GM04504 (cell line): ENCODE measurements around the gene INSRR.

Experiments
- DNase-seq: peaks from one replicate; pipeline ENCODE4 v3.0.0-alpha.2; 2012; ENCODE audit warnings: low read depth

The INSRR gene

DNA sequence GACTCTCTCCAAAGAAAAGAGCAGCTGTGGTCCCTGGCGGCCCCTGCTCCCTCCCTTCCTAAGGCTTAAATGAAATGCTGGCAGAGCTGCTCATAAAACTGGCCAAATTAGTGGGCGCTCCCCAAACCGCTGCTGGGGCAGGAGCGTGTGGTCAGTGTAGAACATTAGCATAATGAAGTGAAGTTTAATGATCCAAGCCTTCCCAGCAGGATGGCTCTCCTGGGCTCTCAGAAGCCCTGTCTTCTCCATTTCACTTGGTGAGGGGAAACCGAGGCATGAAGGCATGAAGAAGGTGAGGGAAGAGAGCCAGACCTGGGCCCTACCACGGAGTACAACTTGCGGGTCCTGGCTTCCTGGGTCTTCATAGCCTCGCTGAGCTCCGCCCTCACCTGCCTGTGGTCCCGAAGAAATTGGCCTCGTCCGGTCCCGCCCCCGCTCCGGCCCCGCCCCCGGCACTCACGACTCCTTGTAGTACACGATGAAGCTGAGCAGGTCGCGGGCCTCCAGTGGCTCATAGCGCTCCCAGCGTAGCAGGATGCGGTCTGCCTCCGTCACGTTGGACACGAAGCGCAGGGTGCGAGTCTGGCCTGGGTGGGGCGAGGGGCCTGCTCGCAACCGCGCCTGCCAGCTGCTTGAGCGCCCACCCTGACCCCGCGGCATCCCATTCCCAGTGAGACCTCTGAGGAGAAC, 10.3 kb downstream of the INSRR start:
- no peak for DNase-seq

DNA sequence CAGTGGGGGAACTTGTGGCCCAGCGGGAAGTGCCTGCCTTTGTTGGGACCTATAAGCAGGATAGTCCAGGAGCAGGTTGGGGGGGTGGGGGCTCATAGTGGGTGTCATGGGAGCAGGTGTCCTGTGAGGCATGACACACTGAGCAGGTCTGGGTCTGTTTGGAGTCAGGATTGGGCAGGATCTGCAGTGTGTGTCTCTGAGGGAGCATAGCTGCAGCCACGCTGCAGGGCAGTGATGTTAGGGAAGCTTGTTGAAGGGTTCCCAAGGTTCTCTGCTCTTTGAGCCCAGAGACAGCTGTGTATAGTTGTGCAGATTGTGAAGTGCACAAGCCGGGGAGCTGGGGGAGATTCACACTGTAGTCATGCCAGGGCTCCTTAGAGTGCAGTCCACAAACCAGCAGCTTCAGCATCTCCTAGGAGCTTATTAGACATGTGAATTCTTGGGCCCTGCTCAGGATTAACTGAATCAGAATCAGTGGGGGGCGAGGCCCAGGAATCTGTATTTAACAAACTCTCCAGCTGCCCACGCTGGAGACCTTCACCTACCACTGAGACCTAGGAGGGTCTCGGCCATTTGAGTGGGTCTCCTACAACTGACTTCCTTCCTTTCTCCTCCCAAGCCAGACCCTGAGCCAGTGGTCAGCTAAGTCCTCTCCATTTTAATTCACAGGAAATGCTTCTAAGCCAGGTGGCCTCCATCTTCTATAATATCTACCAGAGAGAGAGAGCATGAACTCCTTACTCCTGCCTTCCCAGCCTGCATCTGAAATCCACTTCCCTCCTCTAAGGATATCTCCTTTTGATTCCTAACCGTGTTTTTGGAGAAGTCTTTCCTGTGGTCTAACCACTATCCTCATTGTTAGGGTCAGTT, 11.1 kb downstream of the INSRR start:
- DNase-seq = no peak

DNA sequence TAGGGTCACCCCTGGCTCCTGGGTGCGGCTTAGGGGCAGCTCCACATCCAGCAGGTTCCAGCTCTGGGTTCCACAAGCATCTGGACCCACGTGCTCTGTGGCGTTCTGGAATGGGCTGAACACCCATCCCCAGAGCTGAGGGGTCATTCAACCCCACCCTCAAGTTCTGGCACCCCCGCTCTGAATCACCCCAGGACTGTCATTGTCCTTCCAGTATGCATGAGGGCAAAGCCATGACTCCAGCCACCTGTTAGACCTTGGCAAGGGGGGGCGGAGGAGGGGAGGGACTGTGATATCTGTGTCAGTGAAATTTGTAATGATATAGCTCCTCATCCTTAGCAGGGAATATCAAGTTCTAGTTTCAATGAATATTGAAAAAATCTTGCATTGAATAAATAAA, 12.3 kb downstream of the INSRR start:
- no peak for DNase-seq

DNA sequence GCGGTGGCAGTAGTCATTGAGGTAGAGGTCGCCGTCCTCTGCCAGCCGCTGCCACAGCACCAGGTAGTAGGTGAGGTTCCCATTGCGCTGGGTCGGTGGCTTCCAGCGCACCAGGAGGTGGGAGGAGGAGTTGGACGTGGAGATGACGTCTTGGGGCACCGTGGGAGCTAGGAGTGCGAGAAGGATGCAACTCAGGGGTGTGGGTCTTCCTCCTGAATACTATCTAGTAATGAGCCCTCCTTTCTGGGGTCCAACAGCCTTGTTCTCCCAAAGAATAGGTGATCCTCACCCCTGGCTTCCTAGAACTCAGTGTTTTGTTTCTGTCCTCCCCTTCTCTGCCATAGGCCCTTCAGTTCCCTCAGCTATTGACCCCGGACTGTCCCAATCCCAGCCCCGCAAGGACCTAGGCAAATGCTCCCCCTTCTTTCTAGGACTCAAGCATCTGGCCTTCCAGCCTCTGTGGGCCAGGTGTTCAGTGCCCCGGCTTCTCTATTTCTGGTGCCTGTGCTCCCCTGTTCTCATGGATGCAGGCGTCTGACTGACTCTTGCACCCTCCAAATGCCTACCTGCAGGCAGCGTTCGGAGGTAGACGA, 12.9 kb downstream of the INSRR start:
- no peak for DNase-seq

DNA sequence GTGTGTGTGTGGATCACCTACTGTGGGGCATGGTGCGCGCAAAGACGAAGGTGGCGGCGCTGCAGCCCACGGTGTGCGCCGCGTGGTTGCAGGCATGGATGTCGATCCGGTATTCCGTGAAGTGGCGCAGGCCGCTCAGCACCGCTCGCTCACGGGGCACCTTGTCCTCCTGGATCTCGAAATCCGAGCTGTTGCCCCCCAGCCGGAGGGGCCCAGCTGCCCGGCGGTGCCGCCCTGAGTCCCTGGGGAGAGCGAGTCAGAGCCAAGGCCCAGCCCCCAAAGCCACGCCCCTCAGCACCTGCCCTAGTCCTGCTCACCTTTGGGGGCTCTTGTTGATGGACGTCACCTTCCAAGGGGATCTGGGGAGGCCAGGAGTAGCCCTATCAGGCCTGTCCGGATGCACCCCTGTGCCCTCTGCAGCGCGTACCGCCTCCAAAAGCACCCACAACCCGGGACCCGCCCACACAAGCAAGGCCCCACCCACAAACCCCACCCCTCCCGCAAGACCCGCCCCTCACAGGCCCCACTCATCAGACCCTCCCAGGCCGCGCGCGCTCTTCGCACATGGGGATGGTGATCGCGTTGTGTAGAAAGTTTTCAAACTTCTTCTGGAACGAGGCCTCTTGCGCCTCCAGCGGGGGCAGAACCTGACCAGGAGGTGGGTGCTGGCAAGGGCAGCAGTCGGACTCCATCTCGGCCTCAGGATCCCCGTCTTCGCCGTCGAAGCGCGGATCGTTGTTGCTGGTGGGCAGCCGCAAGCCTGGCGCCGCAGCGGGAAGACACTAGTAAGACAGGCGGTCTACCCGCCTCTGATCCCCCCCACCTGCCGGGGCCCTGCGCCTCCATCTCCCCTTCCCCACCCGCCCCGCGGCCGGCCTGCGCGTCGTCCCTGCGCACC, 13.6 kb downstream of the INSRR start:
- no peak for DNase-seq

DNA sequence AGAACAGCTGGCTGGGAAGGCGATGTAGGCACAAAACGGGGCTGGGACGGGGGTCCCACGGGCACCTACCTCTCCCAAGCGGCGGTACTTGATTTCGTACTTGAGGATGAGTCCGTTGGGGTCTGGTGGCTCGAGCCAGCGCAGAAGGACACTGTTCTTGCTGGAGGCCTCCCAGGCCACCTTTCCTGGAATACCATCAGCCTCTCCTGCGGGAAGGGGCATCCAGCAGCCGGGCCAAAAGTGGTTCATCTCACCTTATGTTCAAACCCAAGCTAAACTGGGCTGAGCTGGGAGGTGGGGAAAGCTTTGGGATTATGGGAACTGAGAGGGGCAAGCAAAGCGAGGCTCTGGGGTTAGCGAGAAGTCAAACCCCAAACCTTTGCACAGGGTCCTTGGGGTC, 14.3 kb downstream of the INSRR start:
- DNase-seq = no peak

DNA sequence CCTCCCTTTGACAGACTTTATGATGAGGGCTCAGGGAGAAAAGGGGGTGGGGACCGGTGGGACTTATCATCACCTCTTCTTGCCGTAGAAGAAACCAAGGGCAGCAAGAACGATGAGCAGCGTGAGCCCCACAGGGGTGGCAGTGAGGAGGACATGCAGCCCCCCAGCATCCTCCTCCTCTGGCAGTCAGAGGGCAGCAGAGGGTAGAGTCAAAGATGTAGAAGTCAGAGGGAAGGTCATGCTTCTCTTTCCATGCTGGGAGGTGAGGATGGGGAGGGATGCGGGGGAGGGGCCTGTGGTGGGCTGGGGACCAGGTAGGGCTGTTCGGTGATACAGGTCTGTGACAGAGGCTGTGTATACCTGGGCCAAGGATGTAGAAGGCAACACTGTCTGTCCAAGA, 14.8 kb downstream of the INSRR start:
- no peak for DNase-seq

DNA sequence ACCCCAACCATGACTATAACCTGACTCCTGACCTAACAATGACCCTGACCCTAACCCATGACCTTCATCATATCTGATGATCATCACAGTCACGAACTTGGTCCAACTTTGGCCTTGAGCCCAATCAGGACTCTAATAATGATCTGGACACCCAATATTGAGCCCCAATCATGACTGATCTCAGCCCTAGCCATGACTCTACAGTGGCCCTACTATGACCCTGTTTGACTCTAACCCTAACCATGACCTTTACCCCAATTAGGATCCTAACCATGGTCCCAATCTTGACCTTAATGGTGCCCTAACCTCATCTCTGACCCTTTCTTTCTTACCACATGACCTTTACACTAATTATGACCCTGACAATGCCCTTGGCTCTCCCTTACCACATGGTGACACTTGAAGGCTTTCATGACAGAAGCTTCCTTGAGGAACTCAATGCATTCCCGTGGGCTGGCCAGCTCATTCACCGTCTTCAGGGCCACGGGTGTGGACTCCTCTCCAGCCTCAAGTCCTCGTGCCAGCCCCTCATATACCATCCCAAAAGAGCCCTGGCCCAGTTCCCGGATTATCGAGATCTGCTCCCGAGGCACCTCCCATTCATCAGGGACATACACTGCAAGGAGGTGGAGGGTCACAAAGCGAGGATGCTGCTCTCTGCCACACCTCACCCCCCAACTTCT, 16.2 kb downstream of the INSRR start:
- DNase-seq = no peak

DNA sequence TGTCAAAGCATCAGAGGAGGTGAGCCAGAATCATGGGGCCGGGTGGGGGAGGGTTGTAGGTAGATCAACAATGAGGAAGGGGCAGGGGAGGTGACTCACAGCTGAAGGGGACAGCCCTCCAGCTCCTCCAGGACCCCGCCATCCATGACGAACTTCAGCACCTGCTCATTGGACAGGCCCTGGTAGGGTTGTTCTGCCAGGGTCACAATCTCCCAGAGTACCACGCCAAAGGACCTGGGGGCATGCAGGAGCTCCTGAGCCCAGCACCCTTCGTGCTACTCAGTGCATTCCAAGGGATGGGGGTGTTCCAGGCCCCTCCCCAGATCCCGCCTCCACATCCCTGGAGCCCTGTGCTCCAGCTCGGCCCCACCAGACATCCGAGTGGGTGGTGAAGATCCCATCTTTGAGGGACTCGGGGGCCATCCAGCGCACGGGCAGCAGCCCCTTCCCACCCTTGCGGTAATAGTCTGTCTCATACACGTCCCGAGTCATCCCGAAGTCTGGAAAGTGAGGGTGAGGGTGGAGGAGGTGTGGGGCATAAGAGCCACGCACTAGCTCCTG, 17.5 kb downstream of the INSRR start:
- no peak for DNase-seq

DNA sequence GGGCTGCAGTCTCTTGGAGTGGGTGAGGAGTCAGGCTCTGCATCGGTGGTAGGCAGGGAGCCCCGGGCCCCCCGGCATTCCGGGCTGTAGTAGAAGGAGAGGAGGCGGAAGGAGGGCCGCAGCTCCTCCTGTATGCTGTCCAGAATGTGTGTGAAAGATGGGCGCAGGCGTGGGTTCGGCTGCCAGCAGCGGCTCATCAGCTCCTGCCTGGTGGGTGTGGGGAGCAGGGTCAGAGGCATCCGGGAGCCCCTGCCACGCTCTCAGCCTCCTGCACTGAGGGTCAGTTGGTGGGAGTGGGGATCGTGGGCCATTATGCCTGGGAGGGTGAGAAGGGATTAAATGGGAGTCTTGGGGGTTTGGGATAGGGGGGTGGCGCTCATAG, 18.0 kb downstream of the INSRR start:
- DNase-seq = no peak

DNA sequence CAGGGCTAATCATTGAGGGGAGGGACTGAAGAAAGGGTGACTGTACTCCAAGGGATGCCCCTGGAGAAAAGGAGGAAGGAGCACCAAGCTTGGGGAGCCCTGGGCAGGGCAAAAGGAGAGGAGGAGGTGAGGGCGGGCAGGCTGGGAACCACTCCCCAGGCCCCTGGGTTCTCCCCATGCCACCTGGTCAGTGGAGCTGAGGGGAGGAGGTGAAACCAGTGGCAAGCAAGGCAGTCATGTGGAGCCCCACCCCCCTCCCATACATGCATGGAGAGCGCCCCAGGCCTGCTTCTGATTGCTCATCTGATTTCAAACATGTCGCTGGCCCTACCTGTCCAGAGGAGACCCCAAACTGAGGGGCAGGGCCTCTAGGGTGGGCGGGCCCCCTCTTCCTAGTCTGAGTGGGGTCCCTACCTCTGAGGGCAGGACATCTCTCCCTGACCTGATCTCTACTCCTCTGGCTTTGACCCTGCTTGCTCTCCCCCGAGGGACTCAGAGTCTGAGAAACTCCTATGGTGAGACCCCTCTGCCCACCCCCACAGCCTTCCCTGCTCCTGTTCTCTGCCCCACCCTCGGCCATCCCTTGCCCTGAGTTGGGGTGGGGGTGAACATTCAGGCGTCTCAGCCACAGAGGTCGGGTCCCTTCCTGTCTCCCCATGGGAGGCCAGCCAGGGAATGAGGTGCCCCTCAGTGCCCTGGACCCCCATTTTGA, 18.6 kb downstream of the INSRR start:
- no peak for DNase-seq

DNA sequence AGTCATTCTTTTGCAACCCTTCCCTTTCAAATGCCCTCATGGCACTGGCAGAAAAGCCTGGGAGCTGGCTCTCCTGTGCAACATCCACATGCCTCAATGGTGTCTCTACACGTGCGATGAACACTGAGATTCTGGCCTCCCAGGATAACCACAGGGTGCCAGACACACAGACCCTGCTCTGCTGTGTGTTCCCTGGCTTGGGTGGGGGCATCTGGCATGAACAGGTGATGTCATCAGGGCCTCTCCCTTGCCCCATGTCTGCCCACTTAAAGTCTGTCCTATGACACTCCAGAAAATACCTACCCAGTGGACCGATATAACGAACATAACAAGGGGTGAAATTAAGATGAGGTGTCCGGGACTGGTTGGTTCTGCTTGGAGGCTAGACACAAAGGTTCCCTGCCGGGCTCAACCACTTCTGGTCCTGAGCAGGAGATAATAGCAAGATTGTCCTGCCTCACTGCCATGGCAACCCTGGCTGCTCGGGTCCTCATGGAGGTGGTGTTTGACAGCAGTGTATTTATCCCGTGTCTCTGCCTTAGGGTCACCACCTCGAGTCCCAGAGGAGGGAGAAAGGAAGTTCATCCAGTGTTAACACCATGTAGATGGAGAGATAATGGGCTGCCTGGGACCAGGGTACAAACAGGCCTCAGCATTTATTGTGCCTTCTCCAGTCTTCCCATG, 19.3 kb downstream of the INSRR start:
- no peak for DNase-seq

DNA sequence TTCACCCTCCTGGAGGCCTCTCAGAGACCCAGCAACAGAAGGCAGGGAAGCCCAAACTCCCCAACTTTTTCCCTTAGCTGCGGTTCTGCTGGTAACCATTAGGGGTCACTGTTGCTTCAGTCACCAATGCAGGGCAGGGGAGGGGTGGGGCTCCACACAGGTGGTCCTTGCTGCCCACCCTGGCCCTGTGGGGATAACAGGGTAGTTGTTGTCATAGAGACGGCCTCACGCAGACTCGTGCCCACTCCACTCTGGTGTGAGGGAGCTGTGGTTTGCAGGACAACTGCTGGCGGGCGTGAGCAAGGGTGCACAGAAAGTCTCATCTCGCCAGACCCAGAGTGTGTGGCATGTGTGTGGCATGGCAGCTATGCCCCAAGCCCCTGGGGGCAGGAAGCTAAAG, 19.9 kb downstream of the INSRR start:
- DNase-seq = no peak

DNA sequence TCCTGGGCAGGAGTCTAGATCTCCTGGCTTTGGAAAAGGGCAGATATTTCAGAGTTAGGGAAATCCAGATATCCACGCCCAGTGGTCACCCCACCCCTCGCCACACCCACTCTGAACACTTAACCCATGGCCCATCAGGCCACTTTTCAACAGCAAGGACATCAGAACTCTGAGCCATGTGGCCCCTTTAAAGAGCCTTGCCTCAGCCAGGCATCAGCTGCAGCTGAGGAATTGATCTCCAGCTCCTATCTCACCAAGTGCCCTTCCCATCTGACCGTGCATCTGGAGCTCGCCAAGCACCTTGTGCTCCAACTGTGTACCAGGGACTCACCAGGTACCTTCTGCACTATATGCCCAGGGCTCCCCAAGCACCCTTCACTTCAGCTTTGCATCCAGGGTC, 22.0 kb downstream of the INSRR start:
- no peak for DNase-seq

DNA sequence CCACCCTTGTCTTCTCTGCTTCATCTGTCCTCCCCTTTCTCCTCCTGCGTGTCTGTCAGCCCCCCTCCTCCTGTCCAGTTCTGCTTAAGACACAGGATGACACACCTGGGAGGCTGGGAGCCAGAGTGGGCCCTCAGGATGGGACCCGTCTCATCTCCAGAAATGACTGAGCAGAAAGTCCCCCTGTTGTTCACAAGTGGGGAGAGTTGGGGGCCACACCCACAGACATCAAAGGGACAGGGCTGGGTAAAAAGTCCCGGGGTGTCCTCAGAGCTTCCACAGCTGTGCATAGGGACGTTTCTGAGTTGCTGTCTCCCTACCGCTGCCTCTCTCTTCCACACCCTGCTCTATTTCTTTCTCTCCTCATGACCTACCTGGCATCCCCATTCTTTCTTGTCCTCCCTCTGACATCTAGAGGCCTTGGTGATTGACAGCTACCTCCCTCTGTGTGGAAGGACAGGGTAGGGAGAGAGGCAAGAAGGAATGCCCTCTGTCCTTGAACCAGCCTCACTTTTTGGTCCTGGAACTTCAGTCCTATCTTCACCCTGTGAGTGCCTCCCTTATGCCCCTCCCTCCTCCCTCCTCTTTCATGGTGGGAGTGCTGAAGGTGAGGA, 22.8 kb downstream of the INSRR start:
- DNase-seq = no peak

DNA sequence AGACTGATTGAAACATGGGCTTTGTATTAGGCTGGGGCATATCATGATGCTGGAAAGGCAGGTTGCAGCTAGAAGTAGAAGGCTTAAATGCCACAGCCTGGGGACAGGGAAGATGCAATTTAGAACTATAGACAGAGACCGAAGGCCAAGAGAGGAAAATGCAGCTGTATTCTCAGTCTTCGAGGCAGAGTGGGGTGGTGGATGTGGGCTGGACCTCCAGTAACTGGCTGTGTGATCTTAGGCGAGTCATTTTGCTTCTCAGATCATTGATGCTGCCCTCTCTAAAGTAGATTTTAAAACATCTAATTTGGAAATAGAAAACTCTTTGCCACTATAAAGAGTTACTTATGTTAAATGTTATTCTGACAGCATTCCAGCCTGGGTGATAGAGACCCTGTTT, 24.6 kb downstream of the INSRR start:
- no peak for DNase-seq

DNA sequence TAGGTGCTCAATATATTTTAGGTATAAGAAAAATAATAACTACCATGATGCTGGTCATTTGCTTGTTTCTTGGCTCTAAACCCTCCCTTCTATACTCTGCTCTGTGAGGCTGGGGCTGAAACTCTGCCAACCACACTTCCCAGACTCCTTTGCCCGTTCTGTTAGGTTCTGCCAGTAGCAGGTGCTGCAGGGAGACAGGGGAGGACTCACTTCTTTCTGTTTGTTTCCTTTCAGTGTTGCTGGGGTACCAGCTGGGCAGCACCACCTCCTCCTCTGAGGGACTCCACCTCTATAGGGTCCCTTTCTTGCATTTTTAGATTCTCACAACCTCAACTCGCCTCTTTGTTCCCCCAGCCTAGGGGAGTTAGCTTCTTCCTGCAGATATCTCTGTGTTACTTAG, 25.3 kb downstream of the INSRR start:
- no peak for DNase-seq

DNA sequence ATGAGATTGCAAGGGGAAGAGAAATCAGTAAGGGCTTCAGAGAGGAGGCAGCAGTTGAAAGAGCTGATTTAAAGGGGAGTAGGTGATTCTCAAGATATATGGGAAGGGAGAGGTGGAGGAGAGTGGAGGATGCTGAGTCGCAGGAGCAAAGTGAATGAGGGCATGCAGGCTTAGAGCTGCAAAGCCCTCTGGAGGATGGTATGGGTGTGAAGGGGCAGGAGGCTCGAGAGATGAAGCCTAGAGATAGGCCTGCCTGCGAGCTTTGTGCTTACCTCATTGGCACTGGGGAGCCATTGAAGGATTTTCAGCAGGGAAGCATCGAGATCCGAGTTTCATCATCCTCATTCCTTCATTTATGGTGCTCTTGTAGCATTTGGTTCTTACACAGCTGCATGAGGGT, 26.5 kb downstream of the INSRR start:
- DNase-seq = no peak

DNA sequence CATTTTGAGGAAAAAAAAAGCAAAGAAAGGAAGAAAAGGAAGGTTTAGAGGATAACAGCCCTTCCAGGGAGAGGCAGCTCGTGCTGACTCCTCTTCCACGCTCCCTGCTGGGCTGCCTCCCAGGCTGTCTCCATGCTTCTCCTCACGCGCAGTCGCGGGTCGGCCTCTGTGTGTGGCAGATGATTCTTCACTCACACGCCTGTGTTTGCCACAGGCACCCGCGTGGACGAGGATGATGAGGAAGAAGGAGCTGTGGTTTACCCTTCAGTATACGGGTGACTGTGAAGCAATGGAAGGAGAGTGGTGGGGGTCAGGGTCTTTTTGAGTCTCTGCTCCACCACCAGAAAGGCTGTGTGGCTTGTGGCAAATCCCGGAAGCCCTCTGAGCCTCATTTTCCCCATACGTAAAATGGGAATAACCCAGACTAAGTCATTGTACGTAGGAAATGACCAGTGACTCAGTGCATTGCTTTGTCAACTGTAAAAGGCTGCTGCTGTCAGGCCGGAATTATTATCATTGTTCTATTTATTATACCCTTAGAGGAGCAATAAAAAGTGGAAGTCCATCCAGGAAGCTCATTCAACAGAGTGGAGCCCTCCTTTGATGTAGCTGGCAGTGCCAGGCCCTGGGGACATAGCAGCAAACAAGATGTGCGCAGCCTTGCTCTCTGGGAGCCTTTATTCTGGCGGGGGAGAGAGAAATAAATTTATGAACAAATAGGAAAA, 30.4 kb downstream of the INSRR start:
- no peak for DNase-seq
